Kidney (tissue), 14 donors: Measurements from ENCODE around the gene ABCA5. TPM values are rescaled to one million over a fixed set of nuclear protein-coding genes. Genes with fewer than 3 reads are reported as not detected.

Experiments used
- DNase-seq, 5 donors: peaks; one replicate each; pipeline ENCODE4 v3.0.0-alpha.2; 2013 to 2020
- FAIRE-seq: peaks from 2 replicates; lab custom pipeline; 2012; peaks lifted over from hg19 to GRCh38; lab: Jason Lieb, UNC
- H3K27ac ChIP-seq, 2 donors: one replicate each; pipeline ENCODE4 v1.7.0; 2013; ENCODE audit warnings: low read depth in 2 of 2, low read length in 2 of 2, inconsistent platforms in 1 of 2
- H3K27me3 ChIP-seq: one replicate; pipeline ENCODE4 v1.7.1; 2013; ENCODE audit warnings: low read length, inconsistent platforms; ENCODE audit not compliant: control insufficient read depth, insufficient read depth
- H3K36me3 ChIP-seq, 3 donors: one replicate each; pipeline versions ENCODE4 v1.7.0 to v1.7.1; 2013; ENCODE audit warnings: low read length in 3 of 3, control low read depth in 1 of 3, inconsistent platforms in 1 of 3; ENCODE audit not compliant: insufficient read depth in 3 of 3, control insufficient read depth in 2 of 3
- H3K4me1 ChIP-seq, 3 donors: one replicate each; pipeline versions ENCODE4 v1.7.0 to v1.7.1; 2013; ENCODE audit warnings: low read length in 3 of 3, inconsistent platforms in 1 of 3, low read depth in 1 of 3; ENCODE audit not compliant: control insufficient read depth in 2 of 3, insufficient read depth in 2 of 3
- H3K4me3 ChIP-seq, 3 donors: one replicate each; pipeline versions ENCODE4 v1.7.0 to v1.8.1; 2013; ENCODE audit warnings: low read length in 3 of 3, control low read depth in 1 of 3, inconsistent platforms in 1 of 3
- H3K9ac ChIP-seq, 3 donors: one replicate each; pipeline versions ENCODE4 v1.7.0 to v1.7.1; 2013; ENCODE audit warnings: low read length in 3 of 3, control low read depth in 1 of 3, inconsistent platforms in 1 of 3
- H3K9me3 ChIP-seq, 3 donors: one replicate each; pipeline versions ENCODE4 v1.7.0 to v1.7.1; 2013; ENCODE audit warnings: low read length in 3 of 3, control low read depth in 1 of 3, inconsistent platforms in 1 of 3; ENCODE audit not compliant: control insufficient read depth in 2 of 3, insufficient read depth in 1 of 3
- intact Hi-C: fragments of 100-400 bp; cut with DNase I; formaldehyde crosslinking; loops from one replicate; pipeline ENCODE4 v1.11.1; 2022
- polyA plus RNA-seq: library from polyadenylated mRNA; stranded (reverse); fragments of 350-450 nt; fragmentation: Illumina TruSeq; extraction: RNeasy Lipid Tissue Mini Kit (QIAGEN cat#74804); gene quantifications from one replicate; pipeline ENCODE4 v1.2.3, GENCODE V29; 2014; ENCODE audit warnings: low read depth, low replicate concordance; ENCODE audit not compliant: insufficient read depth
- total RNA-seq: library from RNA; stranded (reverse); fragmentation: NEBNext Ultra II Directional; extraction: Animal tissue kit (Norgen Biotek cat#: 25700); gene quantifications from one replicate; pipeline ENCODE4 v1.2.1, GENCODE V29; 2021
- TF ChIP-seq, protein P1 (sequence below): IDR thresholded peaks from 3 replicates; pipeline ENCODE4 v1.5.1; 2012; ENCODE audit warnings: mild to moderate bottlenecking, moderate library complexity, borderline replicate concordance; ENCODE audit not compliant: insufficient read depth; ENCODE audit errors: extremely low read depth
- donor health status: control.
- donor health status: control.
- donor health status: control.
- donor health status: control.
- donor health status: control.
- donor health status: DM: yes; HTN: yes; CAD: no.
- donor health status: Normal renal cell carcinoma (clear cell type).

The ABCA5 gene
- total and polyA plus RNA-seq, 2 donors from 2014 or later: 19.0 to 25.1 TPM

- DNase-seq (no peak), FAIRE-seq (no peak)
- Histone ChIP-seq H3K36me3 (no peaks in the 10 kb centered on the region), H3K4me3 (no peak overlapping the region), H3K4me1 (no peaks in the 10 kb centered on the region), H3K27me3 (no peaks in the 10 kb centered on the region), H3K27ac (no peak overlapping the region), H3K9ac (no peak overlapping the region), H3K9me3 (no peaks in the 10 kb centered on the region)
- TF ChIP-seq, protein P1, sequence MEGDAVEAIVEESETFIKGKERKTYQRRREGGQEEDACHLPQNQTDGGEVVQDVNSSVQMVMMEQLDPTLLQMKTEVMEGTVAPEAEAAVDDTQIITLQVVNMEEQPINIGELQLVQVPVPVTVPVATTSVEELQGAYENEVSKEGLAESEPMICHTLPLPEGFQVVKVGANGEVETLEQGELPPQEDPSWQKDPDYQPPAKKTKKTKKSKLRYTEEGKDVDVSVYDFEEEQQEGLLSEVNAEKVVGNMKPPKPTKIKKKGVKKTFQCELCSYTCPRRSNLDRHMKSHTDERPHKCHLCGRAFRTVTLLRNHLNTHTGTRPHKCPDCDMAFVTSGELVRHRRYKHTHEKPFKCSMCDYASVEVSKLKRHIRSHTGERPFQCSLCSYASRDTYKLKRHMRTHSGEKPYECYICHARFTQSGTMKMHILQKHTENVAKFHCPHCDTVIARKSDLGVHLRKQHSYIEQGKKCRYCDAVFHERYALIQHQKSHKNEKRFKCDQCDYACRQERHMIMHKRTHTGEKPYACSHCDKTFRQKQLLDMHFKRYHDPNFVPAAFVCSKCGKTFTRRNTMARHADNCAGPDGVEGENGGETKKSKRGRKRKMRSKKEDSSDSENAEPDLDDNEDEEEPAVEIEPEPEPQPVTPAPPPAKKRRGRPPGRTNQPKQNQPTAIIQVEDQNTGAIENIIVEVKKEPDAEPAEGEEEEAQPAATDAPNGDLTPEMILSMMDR: no peak
- intact Hi-C loops: loop anchor here (10.0 kb wide), 1 partner anchor 188 kb away; no protein-coding TSS in a partner anchor
Measured at GRCh38 chr17:69336580-69336979, 9.6 kb upstream of the ABCA5 start.

DNA sequence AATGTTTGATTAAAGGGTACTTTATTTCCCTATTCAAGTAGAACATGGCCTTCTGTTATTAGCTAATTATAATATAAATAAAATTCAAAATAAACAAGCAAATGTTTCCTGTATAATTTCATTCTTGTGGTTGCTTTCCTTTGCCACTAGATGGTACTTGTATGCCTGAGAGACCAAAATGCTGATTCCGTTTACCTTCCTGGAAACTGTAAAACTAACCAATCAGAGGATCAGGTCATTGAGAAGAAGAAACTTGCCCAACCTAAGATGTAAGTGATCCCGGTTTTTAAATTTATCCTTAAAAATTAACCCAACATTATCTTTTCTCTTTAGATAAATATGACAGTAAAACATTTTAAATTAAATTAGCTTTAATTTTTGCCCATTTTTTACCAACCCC lies 8.1 kb upstream of the ABCA5 start:
- FAIRE-seq (peak; percentile 88), DNase-seq (no peak)
- TF ChIP-seq, protein P1: peak; percentile 59
- H3K9me3 ChIP-seq: no peaks in the 10 kb centered on the region
- no peak overlapping the region for H3K4me3 ChIP-seq
- intact Hi-C loops: loop anchor here (10.0 kb wide), 1 partner anchor 190 kb away; no protein-coding TSS in a partner anchor
- H3K27ac ChIP-seq: no peak overlapping the region
- H3K4me1 ChIP-seq: no peaks in the 10 kb centered on the region
- H3K36me3 ChIP-seq: no peaks in the 10 kb centered on the region
- no peak overlapping the region for H3K9ac ChIP-seq
- H3K27me3 ChIP-seq: no peaks in the 10 kb centered on the region

- Histone ChIP-seq H3K4me3 (no peak overlapping the region), H3K4me1 (no peaks in the 10 kb centered on the region), H3K36me3 (no peaks in the 10 kb centered on the region), H3K9ac (no peak overlapping the region), H3K9me3 (no peaks in the 10 kb centered on the region), H3K27ac (no peak overlapping the region), H3K27me3 (no peaks in the 10 kb centered on the region)
- TF ChIP-seq, protein P1: no peak
- no peak for DNase-seq
- intact Hi-C loops: loop anchor here (10.0 kb wide), 1 partner anchor 191 kb away; no protein-coding TSS in a partner anchor
- no peak for FAIRE-seq
Measured at GRCh38 chr17:69333561-69333960, 6.6 kb upstream of the ABCA5 start.

GRCh38 chr17:69331756-69332155 lies 4.8 kb upstream of the ABCA5 start:
- no peak overlapping the region for H3K4me3 ChIP-seq
- no peak overlapping the region for H3K9ac ChIP-seq
- no peaks in the 10 kb centered on the region for H3K9me3 ChIP-seq
- no peaks in the 10 kb centered on the region for H3K36me3 ChIP-seq
- FAIRE-seq: no peak
- peak in 2 of 5 donors; percentile 52 to 53 for DNase-seq
- no peaks in the 10 kb centered on the region for H3K27me3 ChIP-seq
- H3K27ac ChIP-seq: no peak overlapping the region
- H3K4me1 ChIP-seq: peaks cover 0 to 4% (median 0%) of the 10 kb centered on the region in 3 donors
- intact Hi-C loops: loop anchor here (10.0 kb wide), 1 partner anchor 193 kb away; no protein-coding TSS in a partner anchor
- TF ChIP-seq, protein P1: no peak
